Gastrocnemius medialis (tissue), 4 donors: ENCODE data around the gene TSPAN9. TPM values are rescaled to one million over a fixed set of nuclear protein-coding genes. Genes with fewer than 3 reads are reported as not detected.

ENCODE experiments used
- ATAC-seq, 2 donors: fragments of 150-250 bp; one replicate each; pipeline ENCODE4 v1.9.1; 2016
- DNase-seq, 2 donors: peaks; one replicate each; pipeline ENCODE4 v3.0.0-alpha.2; 2019
- H3K27ac ChIP-seq, 4 donors: fragments of 200-600 bp; sonication (generic); 1 replicate in 1 of 4; 2 replicates in 3 of 4; pipeline ENCODE4 v1.5.1; 2016 to 2018; ENCODE audit warnings: mild to moderate bottlenecking in 2 of 4, moderate library complexity in 1 of 4
- H3K27me3 ChIP-seq, 3 donors: fragments of 200-600 bp; sonication (generic) in 2 of 3; 1 replicate in 1 of 3; 2 replicates in 2 of 3; pipeline versions ENCODE4 v1.5.1 to v1.6.0; 2016 to 2019; ENCODE audit warnings: mild to moderate bottlenecking in 1 of 3, moderate library complexity in 1 of 3
- H3K36me3 ChIP-seq, 2 donors: fragments of 200-600 bp; sonication (generic) in 1 of 2; one replicate each; pipeline ENCODE4 v1.5.1; 2017 to 2018
- H3K4me1 ChIP-seq, 2 donors: fragments of 200-600 bp; sonication (generic) in 1 of 2; one replicate each; pipeline ENCODE4 v1.5.1; 2016 to 2017; ENCODE audit warnings: mild to moderate bottlenecking in 2 of 2
- H3K4me3 ChIP-seq, 4 donors: fragments of 200-600 bp; sonication (generic) in 3 of 4; 1 replicate in 1 of 4; 2 replicates in 3 of 4; pipeline ENCODE4 v1.5.1; 2016 to 2019; ENCODE audit warnings: mild to moderate bottlenecking in 2 of 4
- H3K9me3 ChIP-seq, 3 donors: fragments of 200-600 bp; sonication (generic) in 2 of 3; 1 replicate in 1 of 3; 2 replicates in 2 of 3; pipeline ENCODE4 v1.5.1; 2016 to 2019
- CTCF ChIP-seq, 5 experiments: fragments of 450-650 bp in 3 of 5; fragments of 200-600 bp in 2 of 5; sonication (generic) in 2 of 5; IDR thresholded peaks in 4 of 5; conservative IDR thresholded peaks in 1 of 5; 1 replicate in 4 of 5; 2 replicates in 1 of 5; pipeline ENCODE4 v1.5.1; 2016 to 2019; ENCODE audit warnings: antibody characterized with exemption in 5 of 5, mild to moderate bottlenecking in 3 of 5, moderate library complexity in 3 of 5
- POLR2A ChIP-seq, 2 donors: fragments of 450-650 bp; IDR thresholded peaks; one replicate each; pipeline ENCODE4 v1.6.1; 2017; ENCODE audit warnings: antibody characterized with exemption in 2 of 2, mild to moderate bottlenecking in 2 of 2, moderate library complexity in 2 of 2
- in situ Hi-C, 4 donors: fragments of 200-750 bp; cut with MboI; loops; one replicate each; pipeline versions ENCODE4 v1.15.0 to v1.8.0; 2017; ENCODE audit warnings: low sequenced_read_pairs in 4 of 4
- intact Hi-C: fragments of 100-400 bp; cut with DNase I; formaldehyde crosslinking; loops from one replicate; pipeline ENCODE4 v1.15.1; 2023; ENCODE audit warnings: low total_unique reads
- total RNA-seq, 4 donors: library from RNA; depleted of rRNA; stranded (reverse); fragments of >200 nt; gene quantifications; one replicate each; pipeline versions ENCODE4 v1.1.0 to v1.2.3, GENCODE V29; 2016

Gene TSPAN9
- total RNA-seq, 4 donors from 2014 or later = 4.7 to 9.4 (median 7.4) TPM

- Histone ChIP-seq H3K9me3 (no peaks in the 10 kb centered on the region), H3K27ac (no peak overlapping the region), H3K36me3 (no peaks in the 10 kb centered on the region), H3K4me1 (peaks cover 14 to 20% of the 10 kb centered on the region in 2 donors), H3K27me3 (no peaks in the 10 kb centered on the region), H3K4me3 (no peak overlapping the region)
- TF ChIP-seq CTCF (IDR thresholded peaks at IDR 0.05 in 4 of 5, conservative IDR thresholded peaks at IDR 0.05 in 1 of 5) (no peak), POLR2A (IDR thresholded peaks at IDR 0.05) (no peak)
- no peak for DNase-seq
- in situ Hi-C loops (no loop called here), intact Hi-C loops (no loop called here)
- ATAC-seq = no peak
Measured at GRCh38 chr12:3197131-3197818, 120.1 kb downstream of the TSPAN9 start.

GRCh38 chr12:3199551-3200031 is 122.4 kb downstream of the TSPAN9 start:
- in situ Hi-C loops (loop anchor here in 1 of 4 donors (10.0 kb wide), 2 partner anchors 65 to 125 kb away; partner anchors contain the start of gene TSPAN9), intact Hi-C loops (loop anchor here (2.0 kb wide), 2 partner anchors 33 to 65 kb away; no protein-coding TSS in a partner anchor)
- Histone ChIP-seq H3K9me3 (no peaks in the 10 kb centered on the region), H3K27ac (peak overlapping the region; percentile 64 to 74 (median 70)), H3K27me3 (no peaks in the 10 kb centered on the region), H3K4me3 (peak overlapping the region; percentile 52 to 69 (median 56)), H3K36me3 (no peaks in the 10 kb centered on the region), H3K4me1 (peaks cover 28 to 32% of the 10 kb centered on the region in 2 donors)
- DNase-seq (no peak), ATAC-seq (peak in 1 of 2 donors; percentile 20)
- no peak for TF ChIP-seq CTCF (IDR thresholded peaks at IDR 0.05 in 4 of 5, conservative IDR thresholded peaks at IDR 0.05 in 1 of 5)
- TF ChIP-seq POLR2A (IDR thresholded peaks at IDR 0.05) = no peak

GRCh38 chr12:3200032-3200617 is 122.9 kb downstream of the TSPAN9 start:
- ATAC-seq (peak; percentile 60 to 71), DNase-seq (peak in 1 of 2 donors; percentile 37)
- in situ Hi-C loops (loop anchor here in 1 of 4 donors (10.0 kb wide), 2 partner anchors 65 to 125 kb away; partner anchors contain the start of gene TSPAN9), intact Hi-C loops (loop anchor here (2.0 kb wide), 2 partner anchors 33 to 65 kb away; no protein-coding TSS in a partner anchor)
- Histone ChIP-seq H3K9me3 (no peaks in the 10 kb centered on the region), H3K27ac (peak overlapping the region; percentile 64 to 74 (median 70)), H3K4me3 (peak overlapping the region; percentile 52 to 69 (median 56)), H3K4me1 (peaks cover 34 to 35% of the 10 kb centered on the region in 2 donors), H3K36me3 (no peaks in the 10 kb centered on the region), H3K27me3 (no peaks in the 10 kb centered on the region)
- TF ChIP-seq CTCF (IDR thresholded peaks at IDR 0.05 in 4 of 5, conservative IDR thresholded peaks at IDR 0.05 in 1 of 5) (no peak), POLR2A (IDR thresholded peaks at IDR 0.05) (peak in 1 of 2 donors; percentile 17)

- in situ Hi-C loops = loop anchor here in 1 of 4 donors (10.0 kb wide), 2 partner anchors 66 to 126 kb away; partner anchors contain the start of gene TSPAN9
- H3K27ac ChIP-seq = peak overlapping the region; percentile 64 to 74 (median 70)
- TF ChIP-seq CTCF (IDR thresholded peaks at IDR 0.05 in 4 of 5, conservative IDR thresholded peaks at IDR 0.05 in 1 of 5) (peak in 1 of 5 experiments; percentile 2), POLR2A (IDR thresholded peaks at IDR 0.05) (no peak)
- no peaks in the 10 kb centered on the region for H3K9me3 ChIP-seq
- H3K4me1 ChIP-seq = peaks cover 41 to 42% of the 10 kb centered on the region in 2 donors
- H3K4me3 ChIP-seq = peak overlapping the region; percentile 52 to 69 (median 56)
- DNase-seq = no peak
- H3K27me3 ChIP-seq = no peaks in the 10 kb centered on the region
- no peaks in the 10 kb centered on the region for H3K36me3 ChIP-seq
- intact Hi-C loops = loop anchor here (2.0 kb wide), 2 partner anchors 32 to 66 kb away; no protein-coding TSS in a partner anchor
- peak in 1 of 2 donors; percentile 5 for ATAC-seq
Measured at GRCh38 chr12:3200814-3201233, 123.6 kb downstream of the TSPAN9 start.
